Gastrocnemius medialis (tissue), 4 donors: Measurements from ENCODE around the gene CD7. TPM values are rescaled to one million over a fixed set of nuclear protein-coding genes. Genes with fewer than 3 reads are reported as not detected.
A peak's percentile ranks its signal among the peaks of the same experiment; 100 is the strongest.

ENCODE experiments used
- ATAC-seq, 2 donors: fragments of 150-250 bp; one replicate each; pipeline ENCODE4 v1.9.1; 2016
- DNase-seq, 2 donors: peaks; one replicate each; pipeline ENCODE4 v3.0.0-alpha.2; 2019
- H3K27ac ChIP-seq, 4 donors: fragments of 200-600 bp; sonication (generic); 1 replicate in 1 of 4; 2 replicates in 3 of 4; pipeline ENCODE4 v1.5.1; 2016 to 2018; ENCODE audit warnings: mild to moderate bottlenecking in 2 of 4, moderate library complexity in 1 of 4
- H3K27me3 ChIP-seq, 3 donors: fragments of 200-600 bp; sonication (generic) in 2 of 3; 1 replicate in 1 of 3; 2 replicates in 2 of 3; pipeline versions ENCODE4 v1.5.1 to v1.6.0; 2016 to 2019; ENCODE audit warnings: mild to moderate bottlenecking in 1 of 3, moderate library complexity in 1 of 3
- H3K36me3 ChIP-seq, 2 donors: fragments of 200-600 bp; sonication (generic) in 1 of 2; one replicate each; pipeline ENCODE4 v1.5.1; 2017 to 2018
- H3K4me1 ChIP-seq, 2 donors: fragments of 200-600 bp; sonication (generic) in 1 of 2; one replicate each; pipeline ENCODE4 v1.5.1; 2016 to 2017; ENCODE audit warnings: mild to moderate bottlenecking in 2 of 2
- H3K4me3 ChIP-seq, 4 donors: fragments of 200-600 bp; sonication (generic) in 3 of 4; 1 replicate in 1 of 4; 2 replicates in 3 of 4; pipeline ENCODE4 v1.5.1; 2016 to 2019; ENCODE audit warnings: mild to moderate bottlenecking in 2 of 4
- H3K9me3 ChIP-seq, 3 donors: fragments of 200-600 bp; sonication (generic) in 2 of 3; 1 replicate in 1 of 3; 2 replicates in 2 of 3; pipeline ENCODE4 v1.5.1; 2016 to 2019
- POLR2A ChIP-seq, 2 donors: fragments of 450-650 bp; IDR thresholded peaks; one replicate each; pipeline ENCODE4 v1.6.1; 2017; ENCODE audit warnings: antibody characterized with exemption in 2 of 2, mild to moderate bottlenecking in 2 of 2, moderate library complexity in 2 of 2
- in situ Hi-C, 4 donors: fragments of 200-750 bp; cut with MboI; loops; one replicate each; pipeline versions ENCODE4 v1.15.0 to v1.8.0; 2017; ENCODE audit warnings: low sequenced_read_pairs in 4 of 4
- intact Hi-C: fragments of 100-400 bp; cut with DNase I; formaldehyde crosslinking; loops from one replicate; pipeline ENCODE4 v1.15.1; 2023; ENCODE audit warnings: low total_unique reads
- total RNA-seq, 4 donors: library from RNA; depleted of rRNA; stranded (reverse); fragments of >200 nt; gene quantifications; one replicate each; pipeline versions ENCODE4 v1.1.0 to v1.2.3, GENCODE V29; 2016
- TF ChIP-seq, protein P1 (sequence below), 5 experiments: fragments of 450-650 bp in 3 of 5; fragments of 200-600 bp in 2 of 5; sonication (generic) in 2 of 5; IDR thresholded peaks in 4 of 5; conservative IDR thresholded peaks in 1 of 5; 1 replicate in 4 of 5; 2 replicates in 1 of 5; pipeline ENCODE4 v1.5.1; 2016 to 2019; ENCODE audit warnings: antibody characterized with exemption in 5 of 5, mild to moderate bottlenecking in 3 of 5, moderate library complexity in 3 of 5

The CD7 gene
- total RNA-seq, 4 donors from 2014 or later = 1.7 TPM; not detected in 3

DNA sequence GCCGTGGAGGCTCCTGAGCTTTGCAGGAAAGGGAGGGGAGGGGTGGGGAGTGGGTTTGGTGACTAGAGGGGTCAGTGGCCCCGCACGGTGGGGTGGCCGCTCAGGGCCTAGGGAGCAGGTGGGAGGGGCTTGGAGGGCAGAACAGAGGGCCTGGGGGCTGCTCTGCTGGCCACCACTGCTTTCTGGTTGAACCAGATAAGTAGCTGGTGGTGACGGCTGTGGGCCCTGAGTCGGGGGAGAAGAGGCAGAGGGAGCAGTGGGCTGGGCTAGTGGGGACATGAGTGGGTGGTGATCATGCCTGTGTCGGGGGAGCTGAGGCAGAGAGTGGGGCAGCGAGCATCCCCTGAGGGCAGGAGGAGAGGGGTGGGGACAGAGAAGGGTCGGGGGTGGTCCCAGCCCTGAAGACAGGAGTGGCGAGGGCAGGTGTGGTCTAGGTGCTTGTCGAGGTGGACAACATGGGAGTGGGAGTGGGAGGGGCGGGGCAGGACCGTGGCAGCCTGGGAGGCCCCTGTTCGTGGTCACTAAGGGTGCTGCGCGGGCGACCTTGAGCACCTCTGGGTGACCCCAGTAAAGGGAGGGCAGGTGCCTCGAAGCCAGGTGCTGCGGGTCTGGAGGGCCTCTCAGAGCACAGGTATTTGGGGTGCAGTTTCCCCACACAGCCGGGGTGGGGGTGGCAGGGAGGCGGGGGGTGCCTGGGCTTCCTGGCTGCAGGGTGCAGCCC lies 6.3 kb upstream of the CD7 start:
- H3K4me3 ChIP-seq = no peak overlapping the region
- H3K9me3 ChIP-seq = no peaks in the 10 kb centered on the region
- intact Hi-C loops (no loop called here), in situ Hi-C loops (loop anchor here in 3 of 4 donors (10.0 kb wide), 1 partner anchor 119 kb away; no protein-coding TSS in a partner anchor)
- no peaks in the 10 kb centered on the region for H3K27me3 ChIP-seq
- H3K36me3 ChIP-seq = no peaks in the 10 kb centered on the region
- no peaks in the 10 kb centered on the region for H3K4me1 ChIP-seq
- no peak for TF ChIP-seq POLR2A (IDR thresholded peaks at IDR 0.05)
- TF ChIP-seq, protein P1, sequence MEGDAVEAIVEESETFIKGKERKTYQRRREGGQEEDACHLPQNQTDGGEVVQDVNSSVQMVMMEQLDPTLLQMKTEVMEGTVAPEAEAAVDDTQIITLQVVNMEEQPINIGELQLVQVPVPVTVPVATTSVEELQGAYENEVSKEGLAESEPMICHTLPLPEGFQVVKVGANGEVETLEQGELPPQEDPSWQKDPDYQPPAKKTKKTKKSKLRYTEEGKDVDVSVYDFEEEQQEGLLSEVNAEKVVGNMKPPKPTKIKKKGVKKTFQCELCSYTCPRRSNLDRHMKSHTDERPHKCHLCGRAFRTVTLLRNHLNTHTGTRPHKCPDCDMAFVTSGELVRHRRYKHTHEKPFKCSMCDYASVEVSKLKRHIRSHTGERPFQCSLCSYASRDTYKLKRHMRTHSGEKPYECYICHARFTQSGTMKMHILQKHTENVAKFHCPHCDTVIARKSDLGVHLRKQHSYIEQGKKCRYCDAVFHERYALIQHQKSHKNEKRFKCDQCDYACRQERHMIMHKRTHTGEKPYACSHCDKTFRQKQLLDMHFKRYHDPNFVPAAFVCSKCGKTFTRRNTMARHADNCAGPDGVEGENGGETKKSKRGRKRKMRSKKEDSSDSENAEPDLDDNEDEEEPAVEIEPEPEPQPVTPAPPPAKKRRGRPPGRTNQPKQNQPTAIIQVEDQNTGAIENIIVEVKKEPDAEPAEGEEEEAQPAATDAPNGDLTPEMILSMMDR (IDR thresholded peaks at IDR 0.05 in 4 of 5, conservative IDR thresholded peaks at IDR 0.05 in 1 of 5) = no peak
- H3K27ac ChIP-seq = no peak overlapping the region
- ATAC-seq (no peak), DNase-seq (no peak)

DNA sequence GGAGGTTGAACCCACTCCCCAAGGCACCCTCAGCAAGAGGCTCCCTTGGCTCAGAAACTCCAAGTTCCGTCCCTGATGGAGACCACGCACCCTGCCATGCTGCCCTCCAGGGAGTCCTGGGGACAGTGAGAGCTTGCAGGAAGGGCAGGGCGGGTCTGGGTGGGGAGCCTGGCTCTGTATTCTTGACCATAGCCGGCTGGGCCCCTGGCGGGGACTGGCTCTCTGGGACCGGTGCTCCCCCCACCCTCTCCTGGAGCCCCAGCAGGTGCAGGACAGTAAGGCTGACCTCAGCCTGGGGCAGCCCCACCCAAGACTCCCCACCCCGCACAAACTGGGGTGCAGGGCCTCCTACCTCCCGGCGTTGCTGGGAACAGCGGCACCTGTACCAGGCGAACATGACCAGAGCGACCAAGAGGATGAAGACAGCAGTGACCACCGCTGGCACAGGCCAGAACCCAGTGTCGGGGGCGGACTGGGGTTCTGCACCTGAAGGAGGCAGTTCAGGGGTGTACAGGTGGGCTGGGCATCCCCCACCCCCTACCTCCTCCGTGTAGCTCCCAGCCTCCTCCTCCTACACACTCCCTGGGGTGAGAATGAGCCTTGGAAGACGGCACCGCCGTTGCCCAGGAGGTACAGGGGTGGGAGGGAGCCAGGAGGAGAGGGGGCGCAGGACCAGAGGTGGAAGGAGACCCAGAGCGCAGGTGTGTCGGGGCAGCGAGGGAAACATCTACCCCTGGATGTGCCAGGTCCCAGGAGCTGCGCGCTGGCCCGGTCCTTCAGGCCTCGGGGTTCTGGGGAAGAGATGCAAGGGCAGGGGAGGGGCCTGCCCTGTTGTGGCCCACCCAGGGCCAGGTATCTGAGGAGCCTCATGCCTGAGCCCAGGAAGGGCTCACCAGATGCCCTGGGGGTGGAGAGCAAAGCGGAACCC lies 5.4 kb upstream of the CD7 start:
- H3K27me3 ChIP-seq = no peaks in the 10 kb centered on the region
- no peaks in the 10 kb centered on the region for H3K4me1 ChIP-seq
- no peaks in the 10 kb centered on the region for H3K36me3 ChIP-seq
- no peak for ATAC-seq
- TF ChIP-seq, protein P1 (IDR thresholded peaks at IDR 0.05 in 4 of 5, conservative IDR thresholded peaks at IDR 0.05 in 1 of 5) = no peak
- no peak for TF ChIP-seq POLR2A (IDR thresholded peaks at IDR 0.05)
- intact Hi-C loops = no loop called here
- in situ Hi-C loops = loop anchor here in 3 of 4 donors (10.0 kb wide), 1 partner anchor 118 kb away; no protein-coding TSS in a partner anchor
- H3K9me3 ChIP-seq = no peaks in the 10 kb centered on the region
- no peak for DNase-seq
- H3K27ac ChIP-seq = no peak overlapping the region
- no peak overlapping the region for H3K4me3 ChIP-seq

DNA sequence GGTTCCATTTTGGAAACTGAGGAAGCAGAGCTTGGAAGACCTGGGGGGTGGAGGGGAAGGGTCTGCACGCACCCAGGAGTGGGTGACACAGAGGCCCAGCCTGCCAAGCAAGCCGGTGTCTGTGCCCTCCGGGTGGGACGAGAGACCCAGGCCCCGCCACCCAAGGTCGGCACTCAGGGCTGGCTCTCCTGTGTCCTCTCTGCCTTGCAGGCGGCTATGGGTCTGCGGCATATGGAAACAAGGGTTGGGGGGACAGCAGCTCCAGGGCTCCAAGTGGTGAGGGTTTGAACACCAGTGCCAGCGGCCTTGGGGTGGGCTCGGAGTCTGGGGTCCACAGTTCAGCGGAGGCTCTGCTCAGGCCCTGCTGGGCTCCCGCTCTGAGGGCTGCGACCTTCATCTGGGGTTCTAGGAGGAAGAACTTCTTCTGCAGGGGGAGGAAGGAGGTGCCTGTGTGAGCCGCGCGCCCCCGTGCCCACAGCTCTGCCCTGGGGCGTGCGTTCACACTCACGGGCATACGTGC lies 4.6 kb upstream of the CD7 start:
- DNase-seq (no peak), ATAC-seq (peak in 1 of 2 donors; percentile 5)
- Histone ChIP-seq H3K27ac (no peak overlapping the region), H3K9me3 (no peaks in the 10 kb centered on the region), H3K27me3 (no peaks in the 10 kb centered on the region), H3K4me3 (no peak overlapping the region), H3K36me3 (no peaks in the 10 kb centered on the region), H3K4me1 (no peaks in the 10 kb centered on the region)
- intact Hi-C loops (loop anchor here (1.0 kb wide), 3 partner anchors 21 to 117 kb away; no protein-coding TSS in a partner anchor), in situ Hi-C loops (loop anchor here in 3 of 4 donors (10.0 kb wide), 1 partner anchor 117 kb away; no protein-coding TSS in a partner anchor)
- TF ChIP-seq, protein P1 (IDR thresholded peaks at IDR 0.05 in 4 of 5, conservative IDR thresholded peaks at IDR 0.05 in 1 of 5) = no peak
- no peak for TF ChIP-seq POLR2A (IDR thresholded peaks at IDR 0.05)

DNA sequence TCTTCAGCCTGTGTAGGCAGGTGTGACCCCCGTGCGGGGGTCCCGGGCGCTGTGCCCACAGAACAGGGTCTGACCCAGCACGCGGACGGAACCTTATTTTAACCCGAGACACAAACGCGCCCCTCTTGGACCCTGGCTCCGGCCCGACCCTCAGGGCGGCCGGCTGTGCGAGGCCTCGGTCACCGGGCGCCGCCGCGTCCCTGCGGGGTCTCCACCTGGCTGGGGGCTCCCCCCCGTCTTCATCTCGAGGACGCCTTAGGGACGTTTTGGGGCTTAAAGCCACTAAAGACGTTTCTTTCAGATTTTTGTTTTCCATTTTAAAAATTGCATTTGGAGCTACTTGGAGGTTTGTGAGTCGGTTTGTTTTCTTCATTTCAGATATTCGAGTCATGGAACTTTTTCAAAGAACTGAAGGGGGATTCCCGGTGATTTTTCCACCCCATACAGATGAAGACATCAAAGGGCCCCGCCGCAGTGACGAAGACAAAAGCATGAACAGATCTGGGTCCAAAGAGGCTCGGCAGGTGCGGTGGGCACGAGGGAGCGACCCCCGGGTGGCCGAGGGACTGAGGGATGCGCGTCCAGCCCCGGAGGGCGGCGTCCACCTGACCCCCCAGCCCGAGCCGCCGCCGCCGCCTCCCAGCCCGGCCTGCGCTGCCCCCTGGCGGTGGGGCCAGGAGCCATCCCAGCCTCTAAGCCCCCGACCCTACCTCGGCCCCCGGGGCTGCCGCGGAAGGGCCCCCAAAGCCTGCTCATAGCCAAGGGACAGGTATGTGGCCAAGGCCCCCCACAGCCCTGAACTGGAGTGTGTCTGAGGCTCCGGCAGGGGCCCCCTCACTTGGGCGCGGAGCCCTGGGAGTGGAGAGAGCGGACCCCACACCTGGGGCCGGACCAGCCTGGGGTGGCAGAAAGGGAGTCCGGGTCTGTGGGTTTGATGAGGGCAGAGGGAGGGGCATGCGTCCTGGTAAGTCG lies 3.8 kb upstream of the CD7 start:
- Histone ChIP-seq H3K4me3 (no peak overlapping the region), H3K27ac (no peak overlapping the region), H3K36me3 (no peaks in the 10 kb centered on the region), H3K4me1 (no peaks in the 10 kb centered on the region), H3K9me3 (no peaks in the 10 kb centered on the region), H3K27me3 (peaks cover 0 to 2% (median 0%) of the 10 kb centered on the region in 3 donors)
- TF ChIP-seq, protein P1 (IDR thresholded peaks at IDR 0.05 in 4 of 5, conservative IDR thresholded peaks at IDR 0.05 in 1 of 5) = peak; percentile 86 to 99 (median 99)
- TF ChIP-seq POLR2A (IDR thresholded peaks at IDR 0.05) = no peak
- ATAC-seq (peak; percentile 38 to 69), DNase-seq (no peak)
- in situ Hi-C loops (loop anchor here in 3 of 4 donors (10.0 kb wide), 1 partner anchor 116 kb away; no protein-coding TSS in a partner anchor), intact Hi-C loops (loop anchor here (1.0 kb wide), 3 partner anchors 20 to 116 kb away; no protein-coding TSS in a partner anchor)
